Measurements from ENCODE around the gene TMPRSS13.

DNA sequence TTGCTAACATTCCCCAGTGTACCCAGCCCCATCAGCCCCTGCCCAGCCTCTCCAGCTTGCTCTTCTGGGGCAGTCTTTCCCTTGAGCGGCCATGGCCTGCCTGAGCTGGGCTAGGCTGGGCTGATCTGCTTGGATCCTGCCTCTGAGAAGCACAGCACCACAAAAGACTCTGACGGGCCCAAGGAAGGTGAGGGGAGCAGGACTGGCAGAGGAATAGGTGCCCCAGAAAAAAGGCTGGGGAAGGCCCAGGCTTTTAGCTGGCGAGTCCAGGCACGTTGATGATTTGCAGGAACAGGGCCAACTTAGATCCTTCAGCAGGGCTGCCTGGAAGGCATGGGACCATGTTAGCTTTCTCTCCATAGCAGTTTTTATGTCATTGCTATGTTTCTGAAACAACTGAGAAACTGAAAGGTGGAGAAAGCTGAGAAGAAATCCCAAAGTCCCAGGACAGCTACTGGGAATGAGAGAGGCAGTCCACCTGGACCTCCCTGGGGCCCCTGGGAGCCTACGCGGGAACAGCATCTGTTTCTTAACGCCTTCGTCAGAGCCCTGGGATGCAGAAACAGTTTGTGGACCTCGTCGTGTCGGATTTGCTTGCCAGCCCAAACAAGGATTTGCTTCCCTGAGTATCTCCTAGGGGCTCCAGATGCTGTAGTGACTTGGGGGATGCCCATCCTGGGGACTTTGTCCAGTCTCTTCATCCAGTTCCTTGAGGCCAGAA, 28.3 kb downstream of the TMPRSS13 start:
- TF ChIP-seq, protein P1, sequence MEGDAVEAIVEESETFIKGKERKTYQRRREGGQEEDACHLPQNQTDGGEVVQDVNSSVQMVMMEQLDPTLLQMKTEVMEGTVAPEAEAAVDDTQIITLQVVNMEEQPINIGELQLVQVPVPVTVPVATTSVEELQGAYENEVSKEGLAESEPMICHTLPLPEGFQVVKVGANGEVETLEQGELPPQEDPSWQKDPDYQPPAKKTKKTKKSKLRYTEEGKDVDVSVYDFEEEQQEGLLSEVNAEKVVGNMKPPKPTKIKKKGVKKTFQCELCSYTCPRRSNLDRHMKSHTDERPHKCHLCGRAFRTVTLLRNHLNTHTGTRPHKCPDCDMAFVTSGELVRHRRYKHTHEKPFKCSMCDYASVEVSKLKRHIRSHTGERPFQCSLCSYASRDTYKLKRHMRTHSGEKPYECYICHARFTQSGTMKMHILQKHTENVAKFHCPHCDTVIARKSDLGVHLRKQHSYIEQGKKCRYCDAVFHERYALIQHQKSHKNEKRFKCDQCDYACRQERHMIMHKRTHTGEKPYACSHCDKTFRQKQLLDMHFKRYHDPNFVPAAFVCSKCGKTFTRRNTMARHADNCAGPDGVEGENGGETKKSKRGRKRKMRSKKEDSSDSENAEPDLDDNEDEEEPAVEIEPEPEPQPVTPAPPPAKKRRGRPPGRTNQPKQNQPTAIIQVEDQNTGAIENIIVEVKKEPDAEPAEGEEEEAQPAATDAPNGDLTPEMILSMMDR (IDR thresholded peaks at IDR 0.05) = no peak
- no peak for TF ChIP-seq POLR2A (IDR thresholded peaks at IDR 0.05)
- TF ChIP-seq EP300 (IDR thresholded peaks at IDR 0.05) = no peak
